HG02870 (cell line): ENCODE data around the gene SCYGR6.
"Not testable (repeated sequence)": the region's sequence is repeated elsewhere in the genome, so short reads cannot be mapped to it uniquely, and the experiment has no call there.

Experiments
- ATAC-seq: cut with Tn5 transposase; IDR thresholded peaks from one replicate; pipeline ENCODE4 v1.9.1; 2021; ENCODE audit warnings: mild to moderate bottlenecking, moderate library complexity; ENCODE audit not compliant: unreplicated experiment

The SCYGR6 gene, protein sequence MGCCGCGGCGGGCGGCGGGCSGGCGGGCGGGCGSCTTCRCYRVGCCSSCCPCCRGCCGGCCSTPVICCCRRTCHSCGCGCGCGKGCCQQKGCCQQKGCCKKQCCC

DNA sequence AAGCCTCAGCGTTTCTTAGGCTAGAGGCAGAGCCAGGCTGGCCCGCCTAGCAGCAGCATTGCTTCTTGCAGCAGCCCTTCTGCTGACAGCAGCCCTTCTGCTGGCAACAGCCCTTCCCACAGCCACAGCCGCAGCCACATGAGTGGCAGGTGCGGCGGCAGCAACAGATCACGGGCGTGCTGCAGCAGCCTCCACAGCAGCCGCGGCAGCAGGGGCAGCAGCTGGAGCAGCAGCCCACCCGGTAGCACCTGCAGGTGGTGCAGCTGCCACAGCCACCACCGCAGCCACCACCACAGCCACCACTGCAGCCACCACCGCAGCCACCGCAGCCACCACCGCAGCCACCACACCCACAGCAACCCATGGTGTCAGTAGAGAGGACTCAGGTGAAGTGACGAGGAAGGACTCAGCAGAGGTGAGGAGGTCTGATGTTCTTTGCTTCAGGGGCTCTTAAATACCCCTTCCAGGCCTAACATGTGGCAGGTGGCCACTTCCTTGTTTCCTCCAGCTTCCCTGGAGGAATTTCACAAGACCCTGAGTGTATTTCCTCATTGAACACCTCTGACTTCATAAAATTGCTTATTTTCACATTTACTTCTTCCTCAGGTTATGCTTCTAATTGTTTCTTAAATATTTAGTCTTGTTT lies at the start of gene SCYGR6:
SCYGR6 (minus strand) TSS at position 364 of the 646 bp plus-strand sequence; CDS start at position 364, 0 bp downstream.
- no peak for ATAC-seq

DNA sequence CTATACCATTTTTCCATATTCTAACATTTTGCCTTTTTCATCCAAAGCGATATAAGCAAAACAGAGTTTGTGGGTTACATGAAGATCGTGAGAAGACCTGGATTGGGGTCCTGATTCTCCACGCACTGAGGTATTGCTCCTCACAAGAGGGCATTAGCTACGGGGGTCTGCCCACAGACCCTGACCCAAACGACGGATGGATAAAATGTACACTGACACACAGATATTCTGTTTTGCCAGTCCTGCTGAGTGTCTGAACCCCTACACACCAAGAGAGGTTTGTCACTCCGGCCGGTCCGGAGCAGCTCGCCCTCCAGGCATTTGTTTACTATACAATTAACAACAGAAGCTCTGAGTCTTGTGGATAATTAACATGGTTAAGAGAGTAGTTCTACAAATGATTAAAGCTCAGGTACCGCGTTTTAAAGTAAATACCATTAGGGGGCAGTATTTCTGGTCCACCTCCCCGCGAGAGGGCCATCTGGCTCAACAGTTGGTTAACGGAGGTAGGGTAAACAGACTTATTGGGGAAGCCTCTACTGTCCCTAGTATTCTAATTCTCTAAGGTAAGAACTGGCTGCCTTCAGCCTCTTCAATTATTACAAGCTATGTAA lies 49.6 kb upstream of the SCYGR6 start:
- no peak for ATAC-seq

DNA sequence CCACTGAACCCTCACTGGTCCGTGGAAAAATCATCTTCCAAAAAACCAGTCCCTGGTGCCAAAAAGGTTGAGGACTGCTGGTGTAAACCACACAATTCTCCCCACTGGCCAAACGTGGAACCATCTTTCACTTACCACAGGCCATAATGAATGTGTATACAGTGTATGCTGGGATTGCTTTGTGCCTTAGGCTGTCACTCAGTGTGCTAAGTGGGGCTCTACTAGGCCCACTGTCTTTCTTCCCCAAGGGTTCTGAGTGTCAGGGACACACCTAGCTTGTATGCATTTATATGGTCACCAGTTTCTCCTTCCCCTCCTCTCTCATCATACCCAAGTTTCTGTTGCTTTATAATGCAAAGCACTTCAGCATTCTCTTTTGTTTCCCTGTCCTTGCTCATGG lies 48.4 kb upstream of the SCYGR6 start:
- ATAC-seq = no peak

DNA sequence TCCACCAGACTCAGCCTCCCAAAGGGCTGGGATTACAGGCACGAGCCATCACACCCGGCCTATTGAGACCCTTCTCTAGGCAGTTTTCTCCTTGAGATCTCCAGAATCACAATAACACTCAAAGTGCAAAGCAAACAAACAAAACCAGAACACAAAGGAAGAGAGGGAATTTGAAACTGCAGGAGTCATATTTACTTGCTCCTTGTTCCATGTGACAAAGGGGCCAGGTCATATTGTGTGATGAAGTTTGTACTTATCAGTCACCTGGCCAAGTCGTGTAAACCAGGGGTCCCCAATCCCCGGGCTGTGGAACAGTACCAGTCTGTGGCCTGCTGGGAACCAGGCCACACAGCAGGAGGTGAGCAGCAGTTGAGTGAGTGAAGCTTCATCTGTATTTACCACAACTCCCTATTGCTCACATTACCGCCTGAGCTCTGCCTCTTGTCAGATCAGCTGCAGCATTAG lies 47.7 kb upstream of the SCYGR6 start:
- ATAC-seq = no peak

DNA sequence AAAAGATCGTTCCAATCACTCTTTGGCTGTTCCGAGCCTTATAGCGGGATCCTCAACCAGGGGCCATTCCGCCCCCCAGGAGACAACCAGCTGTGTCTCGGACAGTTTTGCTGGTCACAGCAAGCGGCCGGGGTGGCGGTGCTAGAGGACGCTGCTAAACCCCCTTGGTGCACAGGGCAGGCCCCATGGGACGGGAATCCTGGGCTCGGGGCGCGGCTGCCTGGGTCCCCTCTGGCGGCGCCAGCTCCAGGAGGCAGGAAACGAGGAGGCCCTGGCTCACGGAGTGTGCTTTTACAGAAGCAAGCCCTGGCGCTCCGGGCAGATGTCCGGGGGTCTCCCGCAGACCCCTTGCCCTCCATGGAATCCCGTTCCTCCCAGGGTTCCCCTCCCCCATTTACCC lies 43.3 kb upstream of the SCYGR6 start:
- no peak for ATAC-seq

DNA sequence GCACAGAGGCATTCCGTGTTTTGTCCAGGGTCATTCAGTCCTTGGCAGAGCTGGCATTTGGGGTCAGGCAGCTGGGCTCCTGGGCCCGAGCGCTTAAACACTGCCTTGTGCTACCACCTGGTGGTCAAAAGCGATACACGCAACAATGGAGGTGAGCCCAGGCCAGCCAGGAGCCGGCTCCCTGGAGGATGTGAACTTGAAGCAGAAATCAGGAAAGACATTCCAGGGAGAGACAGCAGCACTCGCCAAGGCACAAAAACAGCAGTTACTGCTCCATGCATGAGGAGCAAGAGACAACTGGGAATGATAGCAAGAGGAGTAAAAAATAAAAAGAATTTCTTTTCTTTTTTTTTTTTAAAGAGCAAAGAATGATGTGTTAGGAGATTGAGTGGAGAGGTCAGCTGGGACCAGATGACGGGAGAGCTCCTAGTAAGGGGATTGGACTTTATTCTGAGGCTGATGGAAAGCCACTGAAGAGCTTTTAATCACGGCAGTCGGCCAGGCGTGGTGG lies 41.9 kb upstream of the SCYGR6 start:
- peak; percentile 99 for ATAC-seq

DNA sequence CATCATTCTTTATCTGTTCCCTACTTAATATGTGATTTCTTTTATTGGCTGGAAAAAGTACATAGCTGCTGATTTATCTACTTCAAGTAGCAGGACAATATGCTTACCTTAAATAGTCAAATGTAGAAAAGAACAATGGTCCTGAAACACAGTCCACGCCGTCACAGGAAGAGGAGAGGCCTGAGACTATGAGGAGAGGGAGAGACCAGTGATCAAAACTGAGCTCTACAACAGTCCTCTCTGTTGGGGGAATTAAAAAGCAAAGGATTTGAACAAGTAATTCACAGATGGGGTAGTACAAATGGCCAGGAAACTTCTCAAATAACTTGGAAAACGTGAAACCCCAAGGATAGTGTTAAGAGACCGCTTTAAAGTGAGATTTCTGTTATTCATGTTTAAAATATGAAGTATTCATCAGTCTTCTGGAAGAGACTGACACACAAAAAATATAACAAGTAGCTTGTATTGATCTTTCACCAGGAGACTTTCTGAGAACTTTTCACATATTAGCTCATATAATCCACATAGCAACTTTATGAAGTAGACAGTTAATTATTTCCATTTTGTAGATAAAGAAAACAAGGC lies 41.3 kb upstream of the SCYGR6 start:
- no peak for ATAC-seq

DNA sequence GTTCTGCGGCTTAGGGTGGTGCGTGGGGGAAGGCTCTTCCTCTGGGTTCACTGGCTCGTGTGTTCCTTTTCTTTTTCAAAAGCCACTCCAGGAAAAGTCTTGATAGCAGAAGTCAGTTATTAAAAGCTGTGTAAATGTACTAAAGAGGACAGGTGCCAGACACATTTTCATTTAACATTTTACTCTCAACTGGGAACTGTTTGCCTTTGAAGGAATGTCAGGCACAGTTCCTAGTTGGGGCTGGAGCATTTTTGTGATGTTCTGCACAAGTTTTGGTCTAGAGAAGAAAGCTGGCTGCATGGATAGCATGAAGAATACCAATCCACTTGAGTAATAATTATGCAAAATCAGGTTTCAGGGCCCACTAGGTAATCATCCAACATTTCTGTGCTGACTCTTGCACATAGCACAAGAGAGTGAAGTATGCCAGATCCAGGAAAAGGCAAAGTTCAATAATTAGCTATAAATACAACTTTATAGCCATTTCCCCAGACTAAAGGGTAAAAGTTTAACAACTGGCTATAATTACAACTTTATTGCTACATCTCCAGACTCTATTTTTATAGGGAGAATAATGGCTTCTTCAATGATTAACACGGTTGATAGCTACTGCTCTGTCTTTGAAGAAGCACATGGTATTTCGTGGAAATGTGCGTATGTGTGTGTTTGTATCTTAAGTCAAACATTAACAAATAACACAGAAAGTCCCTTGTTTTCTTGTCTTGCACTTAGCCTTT lies 37.4 kb upstream of the SCYGR6 start:
- ATAC-seq = no peak

DNA sequence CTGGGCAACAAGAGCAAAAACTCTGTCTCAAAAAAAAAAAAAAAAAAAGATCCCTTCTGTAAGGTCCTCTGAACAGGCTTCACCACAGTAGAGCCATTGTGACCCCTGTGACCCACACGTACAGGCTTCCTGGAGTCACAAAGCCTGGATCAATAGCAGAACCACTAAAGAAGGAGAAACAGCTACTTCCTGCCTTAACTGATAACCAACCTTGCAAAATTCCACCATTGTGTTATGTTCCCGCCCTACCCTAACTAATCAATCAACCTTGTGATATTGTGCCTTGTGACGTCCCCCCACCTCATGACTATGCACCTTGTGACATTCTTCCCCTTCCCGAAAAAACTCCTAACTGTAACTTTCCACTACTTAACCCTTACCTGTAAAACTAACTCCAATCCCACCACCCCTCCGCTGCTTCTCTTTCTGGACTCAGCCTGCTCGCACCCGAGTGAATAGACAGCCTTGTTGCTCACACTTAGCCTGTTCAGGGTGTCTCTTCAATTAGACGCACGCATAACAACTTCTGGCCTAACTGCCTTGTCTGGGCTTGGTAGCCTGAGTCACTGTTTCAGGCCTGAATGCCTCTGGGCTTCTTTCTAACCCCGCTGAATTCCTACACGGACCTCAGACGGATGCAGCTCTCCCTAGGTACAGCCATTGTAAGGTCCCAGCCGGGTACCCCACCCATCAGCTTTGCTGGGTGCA lies 35.0 kb upstream of the SCYGR6 start:
- no peak for ATAC-seq

DNA sequence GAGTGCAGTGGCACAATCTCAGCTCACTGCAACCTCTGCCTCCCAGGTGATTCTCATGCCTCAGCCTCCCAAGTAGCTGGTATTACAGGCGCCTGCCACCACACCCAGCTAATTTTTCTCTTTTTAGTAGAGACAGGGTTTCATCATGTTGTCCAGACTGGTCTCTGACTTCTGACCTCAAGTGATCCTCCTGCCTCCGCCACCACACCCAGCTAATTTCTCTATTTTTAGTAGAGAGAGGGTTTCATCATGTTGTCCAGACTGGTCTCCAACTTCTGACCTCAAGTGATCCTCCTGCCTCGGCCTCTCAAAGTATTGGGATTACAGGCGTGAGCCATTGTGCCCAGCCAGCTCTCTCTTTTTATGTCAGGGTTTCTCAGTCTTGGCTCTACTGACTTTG lies 31.7 kb upstream of the SCYGR6 start:
- ATAC-seq = not testable (repeated sequence)

DNA sequence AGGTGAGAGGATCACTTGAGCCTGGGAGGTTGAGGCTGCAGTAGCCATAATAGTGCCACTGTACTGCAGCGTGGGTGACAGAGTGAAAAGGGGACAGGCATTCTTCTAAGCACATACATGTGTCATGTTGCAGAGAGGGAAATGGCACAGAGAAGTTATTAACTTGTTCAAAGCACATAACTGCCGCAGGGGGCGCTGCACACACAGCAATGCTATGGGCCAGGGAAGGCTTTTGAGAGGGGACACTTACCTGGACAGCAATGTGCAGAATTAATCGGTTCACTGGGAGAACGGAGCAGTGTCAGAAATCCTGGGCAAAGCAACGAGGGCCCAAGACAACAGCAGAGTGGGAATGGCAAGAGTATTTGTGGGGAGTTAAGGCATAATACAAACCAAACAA lies 23.5 kb upstream of the SCYGR6 start:
- ATAC-seq = no peak

DNA sequence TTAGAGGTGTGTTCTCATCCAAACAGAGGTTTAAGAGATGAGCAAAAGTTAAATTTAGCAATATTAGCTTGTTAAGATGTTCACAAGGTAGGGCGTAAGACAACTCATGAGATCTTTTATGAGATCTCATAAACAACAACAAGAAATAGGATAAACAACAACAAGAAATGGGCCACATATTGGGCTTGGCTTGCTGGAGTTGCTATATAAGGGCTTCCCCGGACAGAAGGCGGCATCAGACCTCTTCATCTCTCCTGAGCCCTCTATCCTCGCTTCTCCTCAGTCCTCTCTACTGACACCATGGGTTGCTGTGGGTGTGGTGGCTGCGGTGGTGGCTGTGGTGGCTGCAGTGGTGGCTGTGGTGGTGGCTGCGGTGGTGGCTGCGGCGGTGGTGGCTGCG lies 21.0 kb upstream of the SCYGR6 start, which contains the start of gene SCYGR8:
SCYGR8 (plus strand) TSS at position 301 of the 400 bp plus-strand sequence; CDS start at position 301, 0 bp downstream.
- no peak for ATAC-seq

DNA sequence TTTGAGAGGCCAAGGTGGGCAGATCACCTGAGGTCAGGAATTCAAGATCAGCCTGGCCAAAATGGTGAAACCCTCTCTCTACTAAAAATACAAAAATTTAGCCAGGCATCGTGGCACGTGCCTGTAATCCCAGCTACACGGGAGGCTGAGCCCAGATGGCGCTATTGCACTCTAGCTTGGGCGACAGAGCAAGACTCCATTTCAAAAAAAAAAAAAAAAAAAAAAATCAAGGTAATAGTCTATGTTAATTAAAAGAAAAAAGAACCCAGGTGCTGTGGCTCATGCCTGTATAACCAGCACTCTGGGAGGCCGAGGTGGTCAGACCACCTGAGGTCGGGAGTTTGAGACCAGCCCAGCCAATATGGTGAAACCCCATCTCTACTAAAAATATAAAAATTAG lies 16.1 kb upstream of the SCYGR6 start:
- ATAC-seq = not testable (repeated sequence)

DNA sequence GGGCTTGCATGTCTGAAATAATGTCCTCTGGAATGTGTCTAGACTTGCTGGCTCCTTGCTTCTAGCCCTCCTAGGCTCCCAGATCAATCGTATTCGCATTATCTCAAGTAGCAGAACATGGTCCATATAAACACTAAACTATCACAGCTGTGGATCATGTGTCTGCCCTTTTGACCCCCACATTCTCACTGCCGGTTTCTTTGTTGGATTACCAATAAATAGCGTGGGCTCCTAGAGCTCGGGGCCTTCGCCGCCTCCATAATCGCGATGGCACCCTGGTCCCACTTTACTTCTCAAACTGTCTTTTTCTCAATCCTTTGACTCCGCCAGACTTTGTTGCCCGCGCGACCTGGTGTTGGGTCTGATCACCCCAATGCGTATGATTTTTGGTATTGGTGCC lies 14.8 kb upstream of the SCYGR6 start:
- no peak for ATAC-seq

DNA sequence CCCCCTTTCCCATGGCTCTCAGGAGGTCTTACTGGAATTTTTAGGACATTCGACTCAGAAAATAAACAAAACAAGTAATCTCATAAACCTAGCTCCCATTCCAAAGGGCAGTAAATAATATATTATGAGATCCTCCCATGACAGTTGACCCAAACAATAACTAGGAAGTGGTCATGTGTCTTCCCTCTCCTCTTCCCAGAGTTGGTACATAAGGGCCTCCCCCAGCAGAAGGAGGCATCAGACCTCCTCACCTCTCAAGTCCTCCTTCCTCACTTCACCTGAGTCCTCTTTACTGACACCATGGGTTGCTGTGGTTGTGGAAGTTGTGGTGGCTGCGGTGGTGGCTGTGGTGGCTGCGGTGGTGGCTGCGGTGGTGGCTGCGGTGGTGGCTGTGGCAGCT lies 3.5 kb upstream of the SCYGR6 start, which contains the start of gene SCYGR7:
SCYGR7 (plus strand) TSS at position 301 of the 400 bp plus-strand sequence; CDS start at position 301, 0 bp downstream.
- ATAC-seq = no peak

DNA sequence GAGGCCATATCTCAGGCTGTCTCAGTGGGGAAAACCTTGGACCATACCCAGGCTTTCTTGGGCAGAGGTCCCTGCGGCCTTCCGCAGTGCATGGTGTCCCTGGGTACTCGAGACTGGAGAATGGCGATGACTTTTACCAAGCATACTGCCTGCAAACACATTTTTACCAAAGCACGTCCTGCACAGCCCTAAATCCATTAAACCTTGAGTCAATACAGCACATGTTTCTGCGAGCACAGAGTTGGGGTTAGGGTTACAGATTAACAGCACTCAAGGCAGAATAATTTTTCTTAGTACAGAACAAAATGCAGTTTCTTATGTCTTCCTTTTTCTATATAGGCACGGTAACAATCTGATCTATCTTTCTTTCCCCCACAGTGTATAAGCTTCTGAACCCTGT lies 1.7 kb downstream of the SCYGR6 start:
- ATAC-seq = not testable (repeated sequence)

DNA sequence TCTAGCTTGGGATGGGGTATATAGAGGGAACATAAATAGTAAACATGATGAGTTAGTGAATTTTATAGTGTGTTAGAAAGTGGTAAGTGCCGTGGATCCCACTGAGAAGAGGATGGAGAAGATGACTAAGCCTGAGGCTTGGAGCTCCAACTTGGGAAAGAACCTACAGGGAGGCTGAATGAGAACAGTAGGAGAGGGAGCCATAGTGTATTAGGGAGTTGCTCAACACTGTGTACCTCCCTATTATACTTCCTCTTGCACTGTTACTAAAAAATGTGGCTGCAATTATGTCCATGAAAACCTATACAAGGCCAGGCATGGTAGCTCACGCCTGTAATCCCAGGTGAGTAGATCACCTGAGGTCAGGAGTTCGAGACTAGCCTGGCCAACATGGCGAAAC lies 3.9 kb downstream of the SCYGR6 start:
- ATAC-seq = no peak

DNA sequence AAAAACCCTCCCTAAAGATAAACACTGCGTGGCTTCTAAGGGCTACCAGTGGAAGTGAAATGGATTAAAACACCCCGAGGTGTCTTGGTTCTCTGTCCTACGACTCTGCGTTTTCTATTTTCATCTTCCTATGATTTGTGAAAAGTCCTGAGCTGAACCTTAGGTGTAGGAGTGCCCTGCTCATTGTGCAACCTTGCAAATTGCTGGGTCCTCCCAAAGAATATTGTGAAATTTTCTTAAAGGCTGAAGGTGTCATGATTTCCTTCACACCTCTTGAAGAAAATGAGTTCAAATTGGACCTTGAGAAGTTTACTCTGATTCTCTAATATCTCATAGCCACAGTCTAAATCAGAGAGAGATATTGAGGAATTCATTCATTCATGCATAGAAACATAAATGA lies 4.9 kb downstream of the SCYGR6 start:
- no peak for ATAC-seq

DNA sequence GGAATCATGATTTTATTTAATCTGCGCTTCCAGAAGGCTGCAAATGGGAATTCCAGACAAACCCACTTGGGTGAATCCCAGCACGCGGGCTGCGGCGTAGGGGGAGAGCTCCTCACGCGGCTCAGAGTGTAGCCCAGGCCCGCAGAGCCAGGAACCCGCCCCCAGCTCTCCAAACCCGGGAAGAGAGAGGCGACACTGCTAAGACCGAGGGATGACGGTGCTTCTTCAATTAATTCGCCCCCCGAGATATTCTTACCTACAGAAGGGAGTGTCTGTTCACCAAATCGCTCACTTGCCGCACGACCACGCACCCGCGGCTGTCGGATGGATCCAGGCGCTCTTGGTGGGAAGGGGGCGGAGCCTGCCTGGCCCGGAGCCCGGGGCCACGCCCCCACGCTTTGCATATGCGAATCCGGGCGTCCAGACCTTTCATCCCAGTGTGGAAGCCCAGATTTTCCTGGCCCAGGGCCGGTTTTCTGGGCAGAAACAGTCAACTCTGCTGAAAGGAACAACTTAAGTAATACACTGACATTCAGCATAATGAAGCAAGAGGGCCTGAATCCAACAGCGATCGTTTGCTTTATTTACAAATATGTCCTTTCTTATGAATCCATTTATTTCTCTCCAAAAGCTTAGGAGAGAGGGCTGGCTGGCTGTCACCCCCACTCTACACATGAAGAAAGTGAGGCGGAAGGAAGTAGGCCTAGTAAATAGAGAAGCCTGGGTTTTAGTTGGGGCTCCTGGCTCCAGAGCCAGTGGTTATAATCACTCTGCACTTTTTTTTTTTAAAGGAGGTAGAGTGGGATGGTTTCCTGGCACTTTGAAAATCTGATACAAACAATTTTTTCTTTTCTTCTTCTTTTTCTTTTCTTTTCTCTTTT lies 6.6 kb downstream of the SCYGR6 start, which contains the start of gene SLC19A3:
SLC19A3 (minus strand) TSS at position 342 of the 881 bp plus-strand sequence. CDS start 15,710 bp downstream, outside the sequence.
- no peak for ATAC-seq
